Embryonic facial prominence (tissue), 1 donor: Measurements from ENCODE around the gene RAD51AP1.

ENCODE experiments used
- DNase-seq: peaks from one replicate; pipeline ENCODE4 v3.0.0-alpha.2; 2016; ENCODE audit errors: extremely low spot score

RAD51AP1 gene

DNA sequence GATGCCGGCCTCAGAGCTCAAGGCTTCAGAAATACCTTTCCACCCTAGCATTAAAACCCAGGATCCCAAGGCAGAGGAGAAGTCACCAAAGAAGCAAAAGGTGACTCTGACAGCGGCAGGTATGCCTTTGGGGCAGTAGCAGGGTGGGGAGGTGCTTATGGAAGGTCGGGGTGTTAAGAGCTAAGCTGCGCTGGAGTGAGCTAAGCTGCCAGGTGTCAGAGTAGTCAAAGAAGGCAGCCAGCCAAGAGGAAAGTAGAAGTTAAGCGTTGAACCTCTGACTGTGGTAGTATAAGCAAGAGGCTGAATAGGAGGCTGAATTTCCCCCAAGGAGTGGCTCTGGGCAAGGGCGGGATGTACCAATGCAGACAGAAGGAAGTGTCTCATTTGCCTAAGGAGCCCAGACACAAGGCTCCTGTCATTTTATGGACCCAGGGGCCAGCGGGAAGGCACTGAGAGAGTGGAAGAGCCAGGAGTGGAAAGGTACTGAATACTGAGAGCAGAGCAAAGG lies 52.5 kb downstream of the RAD51AP1 start:
- DNase-seq: no peak

DNA sequence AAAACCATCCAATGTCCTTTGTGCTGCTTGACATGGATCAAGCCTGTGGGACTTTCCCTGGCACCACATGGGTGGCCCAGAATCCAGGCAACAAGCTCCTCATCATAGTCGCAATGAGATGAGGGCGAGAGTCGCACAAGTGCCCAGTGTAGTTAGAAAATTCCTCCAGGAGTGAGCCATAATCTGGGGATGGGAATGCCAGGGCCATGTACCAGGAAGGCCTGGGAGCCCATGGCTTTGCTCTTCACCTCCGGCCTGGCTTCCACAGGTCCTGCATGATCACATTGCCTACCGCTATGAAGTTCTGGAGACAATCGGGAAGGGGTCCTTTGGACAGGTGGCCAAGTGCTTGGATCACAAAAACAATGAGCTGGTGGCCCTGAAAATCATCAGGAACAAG lies 57.2 kb downstream of the RAD51AP1 start:
- no peak for DNase-seq

DNA sequence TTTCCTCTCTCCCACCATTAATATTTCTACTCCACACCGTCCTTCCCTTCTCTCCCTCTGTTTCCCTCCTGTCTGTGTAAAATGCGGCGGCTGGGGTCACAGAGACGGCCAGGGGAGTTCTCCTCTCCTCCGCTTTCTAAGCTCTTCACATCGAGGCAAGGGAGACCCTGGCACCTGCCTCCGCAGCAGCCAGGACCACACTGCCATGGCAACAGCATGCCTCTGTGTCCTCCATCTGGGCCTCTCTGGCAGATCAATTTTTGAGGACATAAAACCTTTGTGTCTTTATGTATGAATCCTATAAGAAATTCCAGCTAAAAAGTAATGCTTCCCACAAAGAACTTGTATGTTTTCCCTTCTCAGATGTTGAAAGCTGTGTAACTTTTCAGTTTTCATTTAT lies 64.7 kb downstream of the RAD51AP1 start:
- no peak for DNase-seq

DNA sequence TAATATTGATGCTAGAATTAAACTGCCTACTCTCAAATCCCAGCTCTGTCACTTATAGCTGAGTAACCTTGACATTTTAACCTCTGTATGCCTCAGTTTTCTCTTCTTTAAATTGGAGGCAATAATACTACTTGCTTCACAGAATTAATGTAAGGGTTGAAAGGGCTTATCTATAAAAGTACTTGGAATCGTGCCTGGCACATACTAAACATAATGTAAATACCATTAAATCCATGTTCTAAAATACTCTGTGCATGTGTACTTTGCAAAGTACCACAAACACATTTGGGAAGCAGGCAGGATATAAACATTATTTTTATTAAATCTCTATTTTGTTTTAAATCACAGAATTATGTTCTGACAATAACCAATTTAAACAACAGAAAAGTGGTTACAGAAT lies 65.3 kb downstream of the RAD51AP1 start:
- no peak for DNase-seq

DNA sequence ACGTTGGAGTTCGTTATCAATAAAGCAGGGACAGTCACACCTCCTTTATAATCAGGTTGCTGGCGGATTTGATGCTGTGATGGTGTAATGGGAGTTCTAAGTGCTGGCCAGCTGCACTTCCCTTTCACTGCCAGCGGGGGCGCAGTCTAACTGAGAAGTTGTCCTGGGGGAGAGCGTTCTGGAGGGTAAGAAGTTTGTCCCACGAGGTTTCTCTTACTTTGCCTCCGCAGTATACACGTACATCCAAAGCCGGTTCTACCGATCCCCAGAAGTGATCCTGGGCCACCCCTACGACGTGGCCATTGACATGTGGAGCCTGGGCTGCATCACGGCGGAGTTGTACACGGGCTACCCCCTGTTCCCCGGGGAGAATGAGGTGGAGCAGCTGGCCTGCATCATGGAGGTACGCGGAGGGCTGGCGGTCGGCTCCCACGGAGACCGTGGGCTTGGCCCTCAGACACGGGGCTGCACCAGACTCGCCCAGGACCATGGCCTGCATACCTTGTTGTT lies 66.0 kb downstream of the RAD51AP1 start:
- peak; percentile 67 for DNase-seq

DNA sequence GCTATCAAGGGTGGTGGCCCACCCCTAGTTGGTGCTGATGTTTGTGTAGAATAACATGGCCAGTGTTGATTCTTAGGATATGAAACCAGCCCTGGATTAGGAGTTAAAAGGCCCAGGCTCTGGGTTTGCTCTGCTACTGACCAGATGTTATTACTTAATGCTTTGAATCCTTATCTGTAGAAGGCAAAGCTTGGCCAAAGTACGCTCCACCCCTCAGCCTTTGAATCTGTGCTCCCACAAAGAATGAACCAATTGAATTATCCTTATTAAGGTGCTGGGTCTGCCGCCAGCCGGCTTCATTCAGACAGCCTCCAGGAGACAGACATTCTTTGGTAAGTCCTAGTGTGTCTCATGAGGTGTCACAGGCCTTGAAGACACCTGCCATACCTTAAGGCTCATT lies 68.4 kb downstream of the RAD51AP1 start:
- DNase-seq: no peak

DNA sequence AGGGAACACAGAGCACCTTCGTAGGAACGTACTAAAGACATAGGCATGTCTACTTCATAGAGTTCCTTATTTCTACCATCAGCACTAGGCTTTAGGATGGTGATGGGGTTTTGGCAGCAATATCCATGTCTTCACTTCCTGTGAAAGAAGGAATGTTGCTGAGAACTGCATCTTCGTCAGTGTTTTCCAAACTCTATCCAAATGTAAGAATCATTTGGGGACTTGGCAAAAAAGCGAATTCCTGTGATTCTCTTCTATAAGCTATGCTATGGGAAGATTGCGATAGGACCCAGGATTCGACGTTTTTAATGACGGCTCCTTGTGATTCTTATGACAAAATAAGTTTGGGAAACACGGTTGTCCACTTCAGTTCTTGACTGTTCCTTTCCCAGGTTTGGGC lies 70.4 kb downstream of the RAD51AP1 start:
- no peak for DNase-seq
